HG02763 (cell line): ENCODE data around the gene CXCL13.
"Not testable (repeated sequence)": the region's sequence is repeated elsewhere in the genome, so short reads cannot be mapped to it uniquely, and the experiment has no call there.

ENCODE experiments used
- ATAC-seq: cut with Tn5 transposase; IDR thresholded peaks from one replicate; pipeline ENCODE4 v1.9.1; 2021; ENCODE audit warnings: mild to moderate bottlenecking, moderate library complexity; ENCODE audit not compliant: unreplicated experiment

CXCL13 gene

GRCh38 chr4:77652237-77652897, 46.7 kb downstream of the CXCL13 start:
- no peak for ATAC-seq

GRCh38 chr4:77653162-77653758, 47.6 kb downstream of the CXCL13 start:
- no peak for ATAC-seq

- not testable (repeated sequence) for ATAC-seq
These were observed 54.7 kb downstream of the CXCL13 start for GRCh38 chr4:77660318-77660717.
